Measurements from ENCODE around the gene M1AP. TPM values are rescaled to one million over a fixed set of nuclear protein-coding genes. Genes with fewer than 3 reads are reported as not detected.

The M1AP gene
- total RNA-seq, 2 experiments from 2014 or later, result not detected

DNA sequence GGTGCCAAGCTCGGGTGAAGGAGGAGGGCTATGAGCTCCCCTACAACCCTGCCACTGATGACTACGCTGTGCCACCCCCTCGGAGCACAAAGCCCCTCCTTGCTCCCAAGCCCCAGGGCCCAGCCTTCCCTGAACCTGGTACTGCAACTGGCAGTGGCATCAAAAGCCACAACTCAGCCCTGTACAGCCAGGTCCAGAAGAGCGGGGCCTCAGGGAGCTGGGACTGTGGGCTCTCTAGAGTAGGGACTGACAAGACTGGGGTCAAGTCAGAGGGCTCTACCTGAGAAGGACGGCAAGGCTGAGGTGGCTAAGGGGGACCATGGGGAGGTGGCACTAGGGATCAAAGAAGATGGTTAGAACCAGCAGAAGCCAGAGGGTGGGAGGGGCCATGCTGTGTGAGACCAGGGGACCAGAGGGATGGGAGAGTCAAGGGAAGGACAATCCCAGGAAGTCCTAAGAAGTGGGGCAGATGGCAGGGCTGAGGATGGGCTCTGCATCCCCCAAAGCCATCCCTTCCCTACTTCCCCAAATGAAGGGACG, 91.2 kb downstream of the M1AP start:
- H3K4me3 Mint-ChIP-seq, result no peak overlapping the region
- ChIA-PET CTCF (interaction anchor here (0.7 to 2.6 kb wide), 3 partner anchors 14 to 74 kb away, joined by 3 to 11 read pairs (median 3); partner anchors contain the start of genes CCDC142 and TTC31), POLR2A (interaction anchor here (0.6 to 1.9 kb wide), 2 partner anchors 10 to 22 kb away, joined by 4 to 8 read pairs; no protein-coding TSS in a partner anchor)
- H3K9me3 Mint-ChIP-seq, result no peaks in the 10 kb centered on the region
- DNase-seq (no peak), ATAC-seq (no peak)
- intact Hi-C loops (cut with micrococcal nuclease), result no loop called here
- peaks cover 7% of the 10 kb centered on the region for H3K36me3 Mint-ChIP-seq (ENCODE audit: low read depth)
- no peak for TF ChIP-seq CTCF (IDR thresholded peaks at IDR 0.05)
- peaks cover 20% of the 10 kb centered on the region for H3K27me3 Mint-ChIP-seq
- H3K4me1 Mint-ChIP-seq (ENCODE audit: low read depth), result peaks cover 20% of the 10 kb centered on the region
- no peak overlapping the region for H3K27ac Mint-ChIP-seq

GRCh38 chr2:74556159-74556558, 92.0 kb downstream of the M1AP start:
- CTCF ChIA-PET, result interaction anchor here (0.7 to 1.4 kb wide), 4 partner anchors 11 to 73 kb away, joined by 3 to 8 read pairs (median 4); partner anchors contain the start of genes CCDC142 and TTC31
- intact Hi-C loops (cut with micrococcal nuclease), result no loop called here
- H3K9me3 Mint-ChIP-seq, result no peaks in the 10 kb centered on the region

GRCh38 chr2:74555610-74556103, 92.5 kb downstream of the M1AP start:
- POLR2A ChIA-PET, result interaction anchor here (0.6 to 2.7 kb wide), 6 partner anchors 11 to 67 kb away, joined by 3 to 11 read pairs (median 4); no protein-coding TSS in a partner anchor

More at GRCh38 chr2:74556159-74556558, 92.0 kb downstream of the M1AP start:
- Mint-ChIP-seq H3K36me3 (ENCODE audit: low read depth) (peaks cover 7% of the 10 kb centered on the region), H3K4me3 (peak overlapping the region; percentile 88), H3K27ac (no peak overlapping the region), H3K27me3 (peaks cover 19% of the 10 kb centered on the region), H3K4me1 (ENCODE audit: low read depth) (peaks cover 20% of the 10 kb centered on the region)
- no peak for TF ChIP-seq CTCF (IDR thresholded peaks at IDR 0.05)
- POLR2A ChIA-PET, result interaction anchor here (1.1 to 2.7 kb wide), 4 partner anchors 10 to 68 kb away, joined by 3 to 11 read pairs (median 6); no protein-coding TSS in a partner anchor
- DNase-seq, result no peak
- ATAC-seq, result no peak

DNA sequence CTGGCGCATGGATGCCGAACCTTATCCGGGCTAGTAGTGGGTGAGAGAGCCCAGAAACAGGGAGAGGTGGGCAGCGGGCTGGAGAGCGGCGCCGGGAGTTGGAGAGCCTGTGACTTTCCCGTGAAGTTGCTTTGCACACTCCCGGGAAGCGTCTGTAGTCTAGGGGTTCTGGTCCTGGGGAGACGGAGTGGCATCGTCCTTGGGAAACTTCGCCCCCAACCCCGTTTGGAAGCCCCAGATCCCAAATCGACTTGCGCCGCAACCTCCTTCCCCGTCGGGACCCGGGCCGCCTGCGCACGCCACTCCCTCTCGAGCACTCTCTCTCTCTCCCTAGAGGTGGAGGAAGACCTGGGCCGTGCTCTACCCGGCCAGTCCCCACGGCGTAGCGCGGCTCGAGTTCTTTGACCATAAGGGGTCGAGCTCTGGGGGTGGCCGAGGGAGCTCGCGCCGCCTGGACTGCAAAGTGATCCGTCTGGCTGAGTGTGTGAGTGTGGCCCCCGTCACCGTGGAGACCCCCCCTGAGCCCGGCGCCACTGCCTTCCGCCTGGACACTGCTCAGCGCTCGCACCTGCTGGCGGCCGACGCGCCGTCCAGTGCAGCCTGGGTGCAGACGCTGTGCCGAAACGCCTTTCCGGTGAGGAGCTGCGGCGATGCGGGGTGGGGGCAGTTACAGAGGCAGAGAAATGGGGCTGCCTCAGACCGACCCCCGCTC, 93.2 kb downstream of the M1AP start:
- peak; percentile 53 for DNase-seq
- Mint-ChIP-seq H3K27me3 (peaks cover 23% of the 10 kb centered on the region), H3K9me3 (no peaks in the 10 kb centered on the region), H3K4me3 (peak overlapping the region; percentile 88), H3K36me3 (ENCODE audit: low read depth) (peaks cover 7% of the 10 kb centered on the region), H3K4me1 (ENCODE audit: low read depth) (peaks cover 15% of the 10 kb centered on the region), H3K27ac (peak overlapping the region; percentile 90)
- peak; percentile 61 for ATAC-seq
- intact Hi-C loops (cut with micrococcal nuclease), result no loop called here
- ChIA-PET CTCF (interaction anchor here (0.8 to 1.4 kb wide), 4 partner anchors 10 to 33 kb away, joined by 4 to 8 read pairs (median 4); no protein-coding TSS in a partner anchor), POLR2A (interaction anchor here (0.6 to 2.7 kb wide), 7 partner anchors 12 to 66 kb away, joined by 3 to 11 read pairs (median 4); no protein-coding TSS in a partner anchor)
- TF ChIP-seq CTCF (IDR thresholded peaks at IDR 0.05), result no peak

More at GRCh38 chr2:74555610-74556103, 92.5 kb downstream of the M1AP start:
- H3K9me3 Mint-ChIP-seq, result no peaks in the 10 kb centered on the region
- peaks cover 19% of the 10 kb centered on the region for H3K27me3 Mint-ChIP-seq
- no peak for DNase-seq
- peaks cover 7% of the 10 kb centered on the region for H3K36me3 Mint-ChIP-seq (ENCODE audit: low read depth)
- peaks cover 19% of the 10 kb centered on the region for H3K4me1 Mint-ChIP-seq (ENCODE audit: low read depth)
- CTCF ChIA-PET, result interaction anchor here (0.8 to 1.4 kb wide), 4 partner anchors 11 to 33 kb away, joined by 4 to 8 read pairs (median 4); no protein-coding TSS in a partner anchor
- ATAC-seq, result no peak
- intact Hi-C loops (cut with micrococcal nuclease), result no loop called here
- H3K4me3 Mint-ChIP-seq, result peak overlapping the region; percentile 88
- no peak for TF ChIP-seq CTCF (IDR thresholded peaks at IDR 0.05)
- H3K27ac Mint-ChIP-seq, result peak overlapping the region; percentile 90

All from activated CD8-positive, alpha-beta T cell treated with anti-CD3 and anti-CD28 coated beads for 36 hours (primary cell).